Body of pancreas (tissue), 4 donors: ENCODE measurements around the gene CLDN34. TPM values are rescaled to one million over a fixed set of nuclear protein-coding genes. Genes with fewer than 3 reads are reported as not detected.
A peak's percentile ranks its signal among the peaks of the same experiment; 100 is the strongest.

ENCODE experiments used
- ATAC-seq: fragments of 150-250 bp; one replicate; pipeline ENCODE4 v1.9.1; 2016
- DNase-seq, 4 donors: peaks; one replicate each; pipeline ENCODE4 v3.0.0-alpha.2; 2019
- H3K27ac ChIP-seq, 4 donors: fragments of 200-600 bp; sonication (generic); 1 replicate in 3 of 4; 2 replicates in 1 of 4; pipeline versions ENCODE4 v1.5.1 to v1.6.1; 2016 to 2019; ENCODE audit warnings: mild to moderate bottlenecking in 1 of 4, mixed read lengths in 1 of 4, moderate library complexity in 1 of 4
- H3K27me3 ChIP-seq, 2 donors: fragments of 200-600 bp; sonication (generic); one replicate each; pipeline ENCODE4 v1.6.0; 2016; ENCODE audit warnings: mild to moderate bottlenecking in 1 of 2
- H3K36me3 ChIP-seq, 2 donors: fragments of 200-600 bp; sonication (generic); replicated peaks in 1 of 2; 2 replicates each; pipeline ENCODE4 v1.5.1; 2016; ENCODE audit warnings: low read depth in 2 of 2; ENCODE audit not compliant: insufficient read depth in 1 of 2
- H3K4me1 ChIP-seq: fragments of 200-600 bp; sonication (generic); one replicate; pipeline ENCODE4 v1.6.0; 2016
- H3K4me3 ChIP-seq, 2 donors: fragments of 200-600 bp; sonication (generic); 1 replicate in 1 of 2; 2 replicates in 1 of 2; pipeline ENCODE4 v1.5.1; 2016 to 2019
- H3K9me3 ChIP-seq, 3 donors: fragments of 200-600 bp; sonication (generic); 1 replicate in 2 of 3; 2 replicates in 1 of 3; pipeline ENCODE4 v1.5.1; 2016
- POLR2A ChIP-seq, 3 donors: fragments of 450-650 bp; IDR thresholded peaks; one replicate each; pipeline ENCODE4 v1.6.1; 2016; ENCODE audit warnings: antibody characterized with exemption in 3 of 3, mild to moderate bottlenecking in 2 of 3
- WGBS, 2 donors: methylation state at CpG; one replicate each; pipeline ENCODE4 v1.1.5; 2017; 5-methylcytosine and 5-hydroxymethylcytosine counted together
- intact Hi-C: fragments of 100-400 bp; cut with DNase I; formaldehyde crosslinking; loops from one replicate; pipeline ENCODE4 v1.15.1; 2023
- total RNA-seq, 2 donors: library from RNA; depleted of rRNA; stranded (reverse); fragments of >200 nt; gene quantifications; one replicate each; pipeline ENCODE4 v1.1.0, GENCODE V29; 2016
- TF ChIP-seq, protein P1 (sequence below), 7 experiments: fragments of 450-650 bp in 4 of 7; fragments of 200-600 bp in 3 of 7; sonication (generic) in 3 of 7; IDR thresholded peaks; one replicate each; pipeline ENCODE4 v1.5.1; 2016 to 2019; ENCODE audit warnings: antibody characterized with exemption in 7 of 7

Gene CLDN34
- total RNA-seq, 2 donors from 2014 or later = 2.6 TPM; not detected in 1

DNA sequence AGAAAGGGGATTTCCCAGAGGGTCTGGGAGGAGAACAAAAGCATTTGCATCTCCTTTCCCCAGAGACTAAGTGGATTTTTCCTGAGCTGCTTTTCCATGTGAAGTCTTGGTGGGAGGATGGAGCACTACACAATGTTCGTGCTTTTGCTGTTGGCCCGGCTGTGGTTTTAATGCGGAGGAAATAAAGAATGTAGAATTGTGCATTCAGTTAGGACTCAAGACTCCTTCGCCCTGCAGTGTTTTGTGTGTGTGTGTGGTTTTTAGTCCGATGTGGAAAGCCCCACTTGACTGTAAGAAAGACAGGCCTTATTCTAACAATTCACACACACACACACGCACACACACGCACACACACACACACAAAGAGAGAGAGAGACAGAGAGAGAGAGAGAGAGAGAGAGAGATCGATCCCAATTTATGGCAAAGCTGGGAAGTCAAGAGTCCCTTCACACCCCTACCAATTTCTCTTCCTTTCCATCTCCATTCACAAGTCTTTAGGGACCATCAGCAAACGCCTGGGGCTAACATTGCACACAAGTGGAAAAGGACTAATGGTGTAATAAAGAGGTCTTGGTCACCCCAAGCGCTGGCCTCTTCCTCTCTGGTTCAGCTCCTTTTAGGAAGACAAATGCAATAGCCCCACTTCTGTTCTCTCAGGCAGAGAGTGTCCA is 44.2 kb downstream of the CLDN34 start:
- Histone ChIP-seq H3K9me3 (no peaks in the 10 kb centered on the region), H3K36me3 (no peaks in the 10 kb centered on the region), H3K4me3 (no peak overlapping the region), H3K27ac (no peak overlapping the region), H3K27me3 (no peaks in the 10 kb centered on the region), H3K4me1 (no peaks in the 10 kb centered on the region)
- TF ChIP-seq, protein P1, sequence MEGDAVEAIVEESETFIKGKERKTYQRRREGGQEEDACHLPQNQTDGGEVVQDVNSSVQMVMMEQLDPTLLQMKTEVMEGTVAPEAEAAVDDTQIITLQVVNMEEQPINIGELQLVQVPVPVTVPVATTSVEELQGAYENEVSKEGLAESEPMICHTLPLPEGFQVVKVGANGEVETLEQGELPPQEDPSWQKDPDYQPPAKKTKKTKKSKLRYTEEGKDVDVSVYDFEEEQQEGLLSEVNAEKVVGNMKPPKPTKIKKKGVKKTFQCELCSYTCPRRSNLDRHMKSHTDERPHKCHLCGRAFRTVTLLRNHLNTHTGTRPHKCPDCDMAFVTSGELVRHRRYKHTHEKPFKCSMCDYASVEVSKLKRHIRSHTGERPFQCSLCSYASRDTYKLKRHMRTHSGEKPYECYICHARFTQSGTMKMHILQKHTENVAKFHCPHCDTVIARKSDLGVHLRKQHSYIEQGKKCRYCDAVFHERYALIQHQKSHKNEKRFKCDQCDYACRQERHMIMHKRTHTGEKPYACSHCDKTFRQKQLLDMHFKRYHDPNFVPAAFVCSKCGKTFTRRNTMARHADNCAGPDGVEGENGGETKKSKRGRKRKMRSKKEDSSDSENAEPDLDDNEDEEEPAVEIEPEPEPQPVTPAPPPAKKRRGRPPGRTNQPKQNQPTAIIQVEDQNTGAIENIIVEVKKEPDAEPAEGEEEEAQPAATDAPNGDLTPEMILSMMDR (IDR thresholded peaks at IDR 0.05) = no peak
- TF ChIP-seq POLR2A (IDR thresholded peaks at IDR 0.05) = no peak
- DNase-seq (no peak), ATAC-seq (no peak)
- intact Hi-C loops = loop anchor here (5.0 kb wide), 1 partner anchor 106 kb away; no protein-coding TSS in a partner anchor
- 57 to 84% methylated on average over 7 of the region's 10 CpGs for WGBS, 2 donors

DNA sequence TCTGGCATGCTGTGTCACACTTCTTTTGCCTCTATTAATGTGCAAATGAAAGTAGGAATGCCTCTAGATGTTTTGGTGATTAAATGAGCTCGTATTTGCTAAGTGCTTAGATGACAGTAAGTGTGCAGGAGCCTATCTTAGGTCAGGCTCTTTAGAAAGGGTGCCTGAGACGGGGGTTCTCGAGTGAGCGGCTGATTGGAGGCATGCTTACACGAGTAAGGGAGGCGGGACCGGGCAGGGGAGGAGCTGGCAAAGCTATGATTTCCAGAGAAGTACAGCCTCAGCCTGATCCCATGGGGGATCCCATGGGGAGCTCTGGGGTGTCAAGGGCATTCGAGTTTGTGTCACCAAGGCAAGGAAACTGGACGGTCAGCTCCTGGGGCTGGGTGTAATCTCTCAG is 44.8 kb downstream of the CLDN34 start:
- Histone ChIP-seq H3K36me3 (no peaks in the 10 kb centered on the region), H3K27ac (no peak overlapping the region), H3K4me3 (no peak overlapping the region), H3K4me1 (no peaks in the 10 kb centered on the region), H3K9me3 (no peaks in the 10 kb centered on the region), H3K27me3 (no peaks in the 10 kb centered on the region)
- TF ChIP-seq, protein P1 (IDR thresholded peaks at IDR 0.05) = no peak
- no peak for TF ChIP-seq POLR2A (IDR thresholded peaks at IDR 0.05)
- 72 to 74% methylated on average over 8 to 9 of the region's 9 CpGs for WGBS, 2 donors
- no peak for ATAC-seq
- no peak for DNase-seq
- intact Hi-C loops = loop anchor here (5.0 kb wide), 1 partner anchor 105 kb away; no protein-coding TSS in a partner anchor

DNA sequence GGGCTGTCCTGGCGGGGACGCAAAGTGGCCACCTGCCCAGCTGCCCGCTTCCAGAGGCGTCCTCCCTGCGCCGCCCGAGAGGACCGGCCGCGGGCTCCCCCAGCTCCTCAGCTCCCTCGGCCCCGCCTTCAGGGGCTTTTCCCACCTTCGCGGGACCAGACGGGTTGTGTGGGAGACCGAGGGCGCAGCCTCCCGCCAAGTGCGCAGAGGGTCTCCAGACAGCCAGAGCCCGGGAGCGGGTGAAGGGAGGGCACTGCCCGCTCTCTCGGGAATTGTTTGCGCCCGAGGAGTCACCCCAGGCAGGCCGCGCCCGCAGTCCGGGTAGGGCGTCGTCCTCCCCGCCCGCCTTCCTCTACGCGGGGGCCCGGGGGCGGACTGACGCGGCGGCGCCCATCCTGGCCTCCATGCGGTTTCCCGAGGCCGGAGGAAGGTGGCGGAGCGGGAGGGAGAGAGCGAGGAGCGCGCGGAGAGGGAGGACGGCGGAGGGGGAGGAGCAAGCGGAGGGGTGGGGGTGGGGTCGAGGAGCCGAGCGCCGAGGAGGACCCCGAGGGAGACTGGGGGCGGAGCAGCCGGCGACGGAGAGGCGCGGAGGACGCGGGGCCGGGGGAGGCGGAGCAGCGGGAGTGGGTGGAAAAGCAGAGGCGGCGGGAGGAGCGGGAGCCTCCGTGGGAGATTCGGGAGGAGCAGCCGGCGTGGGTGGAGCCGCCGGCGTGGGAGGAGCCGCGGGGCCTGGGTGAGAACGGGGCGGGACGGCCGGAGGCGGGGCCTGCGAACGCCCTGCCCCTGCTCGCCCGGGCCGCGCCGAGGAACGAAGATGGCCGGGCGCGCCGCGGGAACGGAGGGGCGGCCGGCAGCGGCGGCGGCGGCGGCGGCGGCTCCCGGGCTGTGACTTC is 47.5 kb downstream of the CLDN34 start:
- TF ChIP-seq POLR2A (IDR thresholded peaks at IDR 0.05) = peak; percentile 12 to 47 (median 47)
- TF ChIP-seq, protein P1 (IDR thresholded peaks at IDR 0.05) = no peak
- Histone ChIP-seq H3K27me3 (no peaks in the 10 kb centered on the region), H3K27ac (peak overlapping the region; percentile 73 to 88 (median 78)), H3K4me1 (no peaks in the 10 kb centered on the region), H3K4me3 (peak overlapping the region; percentile 7 to 27), H3K36me3 (no peaks in the 10 kb centered on the region), H3K9me3 (no peaks in the 10 kb centered on the region)
- ATAC-seq = peak; percentile 94
- intact Hi-C loops = loop anchor here (5.0 kb wide), 1 partner anchor 103 kb away; no protein-coding TSS in a partner anchor
- WGBS, 2 donors = 1% methylated on average over 17 to 49 of the region's 110 CpGs
- DNase-seq = peak; percentile 84 to 89 (median 88)

DNA sequence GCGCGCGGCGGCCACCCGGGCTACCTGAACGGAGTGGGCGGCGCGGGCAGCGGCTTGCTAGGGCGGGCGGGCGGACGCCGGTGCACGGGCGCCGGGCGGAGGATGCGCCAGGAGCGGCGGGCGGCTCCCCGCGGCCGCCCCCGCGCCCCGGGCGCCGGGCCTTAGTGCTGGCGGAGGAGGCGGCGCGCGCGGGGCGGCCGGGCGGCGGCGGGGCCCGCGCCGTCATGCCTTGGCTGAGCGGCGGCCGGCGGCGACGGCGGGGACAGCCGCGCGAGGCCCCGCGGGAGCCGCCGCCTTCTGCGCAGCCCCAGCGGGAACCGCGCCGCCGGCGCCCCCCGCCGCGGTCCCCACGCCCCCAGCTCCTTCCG is 48.2 kb downstream of the CLDN34 start:
- Histone ChIP-seq H3K4me3 (no peak overlapping the region), H3K27ac (peak overlapping the region; percentile 73 to 83 (median 76)), H3K4me1 (no peaks in the 10 kb centered on the region), H3K36me3 (no peaks in the 10 kb centered on the region), H3K27me3 (no peaks in the 10 kb centered on the region), H3K9me3 (no peaks in the 10 kb centered on the region)
- WGBS, 2 donors = 0% methylated on average over 12 of the region's 71 CpGs; no CpG with 5 or more reads in 1 of the 2 donors
- DNase-seq (no peak), ATAC-seq (peak; percentile 7)
- TF ChIP-seq POLR2A (IDR thresholded peaks at IDR 0.05) = no peak
- TF ChIP-seq, protein P1 (IDR thresholded peaks at IDR 0.05) = no peak
- intact Hi-C loops = no loop called here
